Transverse colon (tissue), 4 donors: Measurements from ENCODE around the gene DMD. TPM values are rescaled to one million over a fixed set of nuclear protein-coding genes. Genes with fewer than 3 reads are reported as not detected.

Experiments used
- DNase-seq: peaks from one replicate; pipeline ENCODE4 v3.0.0-alpha.2; 2019
- H3K27ac ChIP-seq, 4 donors: fragments of 200-600 bp; sonication (generic); 2 replicates each; pipeline ENCODE4 v1.5.1; 2016 to 2018; ENCODE audit warnings: inconsistent platforms in 4 of 4
- H3K27me3 ChIP-seq: fragments of 200-600 bp; sonication (generic); 2 replicates; pipeline ENCODE4 v1.5.1; 2017; ENCODE audit warnings: inconsistent platforms
- H3K36me3 ChIP-seq, 4 donors: fragments of 200-600 bp; sonication (generic); 2 replicates each; pipeline ENCODE4 v1.5.1; 2017 to 2019; ENCODE audit warnings: inconsistent platforms in 4 of 4
- H3K4me1 ChIP-seq, 4 donors: fragments of 200-600 bp; sonication (generic); 2 replicates each; pipeline ENCODE4 v1.5.1; 2017 to 2020; ENCODE audit warnings: inconsistent platforms in 4 of 4
- H3K4me3 ChIP-seq, 4 donors: fragments of 200-600 bp; sonication (generic); 1 replicate in 1 of 4; 2 replicates in 3 of 4; pipeline versions ENCODE4 v1.5.1 to v1.6.1; 2017 to 2019; ENCODE audit warnings: inconsistent platforms in 4 of 4
- H3K9me3 ChIP-seq, 2 donors: fragments of 200-600 bp; sonication (generic); 2 replicates each; pipeline ENCODE4 v1.5.1; 2017 to 2019; ENCODE audit warnings: inconsistent platforms in 2 of 2
- CTCF ChIP-seq, 5 experiments: fragments of 200-600 bp in 3 of 5; fragments of 450-650 bp in 2 of 5; sonication (generic) in 3 of 5; IDR thresholded peaks; 1 replicate in 2 of 5; 2 replicates in 3 of 5; pipeline ENCODE4 v1.5.1; 2016 to 2017; ENCODE audit warnings: antibody characterized with exemption in 5 of 5, inconsistent platforms in 3 of 5, mild to moderate bottlenecking in 2 of 5, moderate library complexity in 1 of 5
- EP300 ChIP-seq: sonication (generic); formaldehyde crosslinking; IDR thresholded peaks from one replicate; pipeline ENCODE4 v1.6.1; 2017; ENCODE audit warnings: antibody characterized with exemption, low read depth
- POLR2A ChIP-seq: fragments of 450-650 bp; IDR thresholded peaks from one replicate; pipeline ENCODE4 v1.6.1; 2016; ENCODE audit warnings: antibody characterized with exemption, mild to moderate bottlenecking, moderate library complexity
- POLR2AphosphoS5 ChIP-seq, 3 donors: sonication (generic); formaldehyde crosslinking; IDR thresholded peaks; one replicate each; pipeline ENCODE4 v1.6.1; 2016; ENCODE audit warnings: antibody characterized with exemption in 3 of 3
- WGBS, 2 donors: methylation state at CpG; one replicate each; pipeline ENCODE4 v1.1.5; 2018; ENCODE audit warnings: low coverage in 1 of 2; 5-methylcytosine and 5-hydroxymethylcytosine counted together
- in situ Hi-C, 4 donors: fragments of 200-750 bp; cut with MboI; loops; one replicate each; pipeline versions ENCODE4 v1.15.0 to v1.15.1; 2017; ENCODE audit warnings: low sequenced_read_pairs in 3 of 4, low pct_ligation_motif_present in 1 of 4, low pct_unique_long_range_greater_than_20kb in 1 of 4
- intact Hi-C: fragments of 100-400 bp; cut with DNase I; formaldehyde crosslinking; loops from one replicate; pipeline ENCODE4 v1.15.1; 2023; ENCODE audit warnings: low total_unique reads
- total RNA-seq, 4 donors: library from RNA; depleted of rRNA; stranded (reverse); fragments of >200 nt; gene quantifications; one replicate each; pipeline ENCODE4 v1.1.0, GENCODE V29; 2016

Gene DMD
- total RNA-seq, 4 donors from 2014 or later = 20.9 to 44.6 (median 32.5) TPM

GRCh38 chrX:31355206-31355955 is 1856.0 kb downstream of the DMD start:
- TF ChIP-seq POLR2AphosphoS5 (IDR thresholded peaks at IDR 0.05) (no peak), POLR2A (no peak), CTCF (IDR thresholded peaks at IDR 0.05) (no peak), EP300 (no peak)
- intact Hi-C loops = no loop called here

GRCh38 chrX:31353095-31353494 is 1858.3 kb downstream of the DMD start:
- Histone ChIP-seq H3K27me3 (no peaks in the 10 kb centered on the region), H3K9me3 (no peaks in the 10 kb centered on the region), H3K27ac (no peak overlapping the region), H3K36me3 (no peaks in the 10 kb centered on the region), H3K4me3 (no peak overlapping the region), H3K4me1 (no peaks in the 10 kb centered on the region)
- no peak for DNase-seq
- 66 to 83% methylated on average over 2 to 4 of the region's 4 CpGs for WGBS, 2 donors
- in situ Hi-C loops (no loop called here), intact Hi-C loops (no loop called here)
- TF ChIP-seq POLR2AphosphoS5 (IDR thresholded peaks at IDR 0.05) (no peak), POLR2A (no peak), EP300 (no peak), CTCF (IDR thresholded peaks at IDR 0.05) (no peak)

More at GRCh38 chrX:31355206-31355955, 1856.0 kb downstream of the DMD start:
- H3K4me3 ChIP-seq = no peak overlapping the region
- in situ Hi-C loops = no loop called here
- H3K4me1 ChIP-seq = no peaks in the 10 kb centered on the region
- H3K27ac ChIP-seq = no peak overlapping the region
- WGBS, 2 donors = 54 to 73% methylated on average over 5 to 6 of the region's 6 CpGs
- no peaks in the 10 kb centered on the region for H3K27me3 ChIP-seq
- no peaks in the 10 kb centered on the region for H3K9me3 ChIP-seq
- DNase-seq = no peak
- H3K36me3 ChIP-seq = no peaks in the 10 kb centered on the region

GRCh38 chrX:31350808-31351074 is 1860.6 kb downstream of the DMD start:
- Histone ChIP-seq H3K27ac (no peak overlapping the region), H3K4me1 (no peaks in the 10 kb centered on the region), H3K27me3 (no peaks in the 10 kb centered on the region), H3K36me3 (no peaks in the 10 kb centered on the region), H3K4me3 (no peak overlapping the region), H3K9me3 (no peaks in the 10 kb centered on the region)
- TF ChIP-seq CTCF (IDR thresholded peaks at IDR 0.05) (no peak), EP300 (no peak), POLR2AphosphoS5 (IDR thresholded peaks at IDR 0.05) (no peak), POLR2A (no peak)
- intact Hi-C loops (no loop called here), in situ Hi-C loops (no loop called here)
- DNase-seq = no peak
- 83% methylated on average over 1 of the region's 1 CpG; no CpG with 5 or more reads in 1 of the 2 donors for WGBS, 2 donors

- intact Hi-C loops = no loop called here
- in situ Hi-C loops = no loop called here
- H3K27ac ChIP-seq = no peak overlapping the region
- no peaks in the 10 kb centered on the region for H3K4me1 ChIP-seq
- DNase-seq = no peak
- H3K27me3 ChIP-seq = no peaks in the 10 kb centered on the region
- no peaks in the 10 kb centered on the region for H3K9me3 ChIP-seq
- no peaks in the 10 kb centered on the region for H3K36me3 ChIP-seq
- H3K4me3 ChIP-seq = no peak overlapping the region
- TF ChIP-seq EP300 = no peak
- no peak for TF ChIP-seq CTCF (IDR thresholded peaks at IDR 0.05)
- WGBS, 2 donors = 83% methylated on average over 4 of the region's 4 CpGs; no CpG with 5 or more reads in 1 of the 2 donors
Measured at GRCh38 chrX:31349515-31349914, 1861.8 kb downstream of the DMD start.
